Ishikawa (cell line): ENCODE data around the gene GRIK1.

Source experiments
- CEBPB ChIP-seq: IDR thresholded peaks from 2 replicates; pipeline ENCODE4 v1.6.1; 2012
- CREB1 ChIP-seq: IDR thresholded peaks from 2 replicates; pipeline ENCODE4 v1.6.1; 2012; ENCODE audit warnings: low read depth
- EP300 ChIP-seq: IDR thresholded peaks from 2 replicates; pipeline ENCODE4 v1.6.1; 2012; ENCODE audit warnings: borderline replicate concordance
- FOXM1 ChIP-seq: IDR thresholded peaks from 2 replicates; pipeline ENCODE4 v1.6.1; 2012; ENCODE audit warnings: low read depth, borderline replicate concordance
- TAF1 ChIP-seq: IDR thresholded peaks from 2 replicates; pipeline ENCODE4 v1.6.1; 2012; ENCODE audit warnings: low read depth, mild to moderate bottlenecking
- TCF12 ChIP-seq: IDR thresholded peaks from 2 replicates; pipeline ENCODE4 v1.6.1; 2012; ENCODE audit warnings: low read depth
- YY1 ChIP-seq: IDR thresholded peaks from 2 replicates; pipeline ENCODE4 v1.6.1; 2012; ENCODE audit warnings: low read depth
- TF ChIP-seq, protein P1 (sequence below): IDR thresholded peaks from 2 replicates; pipeline ENCODE4 v1.6.1; 2012
- TF ChIP-seq, protein P2 (sequence below): IDR thresholded peaks from 2 replicates; pipeline ENCODE4 v1.6.1; 2012; ENCODE audit warnings: low read depth, mild to moderate bottlenecking

DNA sequence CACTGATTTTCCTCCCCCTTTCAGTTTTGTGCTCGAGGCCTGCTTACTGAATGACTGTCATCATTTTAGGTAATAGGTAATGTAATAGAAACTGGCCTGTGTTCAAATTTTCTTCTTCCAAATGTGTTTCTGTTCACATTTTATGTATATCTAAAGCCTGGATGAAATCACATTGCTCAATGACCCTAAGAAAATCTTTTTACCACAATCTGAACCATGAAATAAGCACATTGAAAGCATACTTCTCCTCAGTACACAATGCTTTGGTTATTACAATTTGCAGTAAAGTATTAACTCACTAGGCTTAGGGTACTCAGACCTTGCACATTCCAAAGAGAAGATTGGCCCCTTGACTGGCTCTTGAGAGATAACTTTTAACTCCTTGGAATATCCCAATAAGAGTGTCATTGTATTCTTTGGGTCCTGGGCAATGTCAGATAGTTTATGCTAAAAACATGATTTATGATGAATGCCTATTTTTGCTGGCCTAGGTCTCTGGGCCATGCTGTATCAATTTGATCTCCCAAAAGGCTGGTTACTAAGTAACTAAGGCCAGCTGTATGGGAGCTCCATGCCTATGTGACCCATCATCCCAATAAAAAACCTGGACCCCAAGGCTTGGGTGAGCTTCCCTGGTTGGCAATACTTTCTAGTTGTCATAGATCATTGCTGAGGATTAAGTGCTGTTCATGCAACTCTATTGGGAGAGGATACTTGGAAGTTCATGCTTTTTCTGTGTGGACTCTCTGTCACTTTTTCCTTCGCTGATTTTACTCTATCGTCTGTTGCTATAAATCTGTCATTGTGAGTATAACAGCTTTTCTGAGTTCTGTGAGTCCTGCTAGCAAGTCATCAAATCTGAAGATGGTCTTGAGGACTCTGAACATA lies 293.9 kb downstream of the GRIK1 start:
- TF ChIP-seq, protein P1, sequence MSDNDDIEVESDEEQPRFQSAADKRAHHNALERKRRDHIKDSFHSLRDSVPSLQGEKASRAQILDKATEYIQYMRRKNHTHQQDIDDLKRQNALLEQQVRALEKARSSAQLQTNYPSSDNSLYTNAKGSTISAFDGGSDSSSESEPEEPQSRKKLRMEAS = no peak
- TF ChIP-seq EP300 (no peak), CREB1 (no peak), YY1 (no peak), FOXM1 (no peak), CEBPB (no peak), TAF1 (no peak), TCF12 (no peak)
- TF ChIP-seq, protein P2, sequence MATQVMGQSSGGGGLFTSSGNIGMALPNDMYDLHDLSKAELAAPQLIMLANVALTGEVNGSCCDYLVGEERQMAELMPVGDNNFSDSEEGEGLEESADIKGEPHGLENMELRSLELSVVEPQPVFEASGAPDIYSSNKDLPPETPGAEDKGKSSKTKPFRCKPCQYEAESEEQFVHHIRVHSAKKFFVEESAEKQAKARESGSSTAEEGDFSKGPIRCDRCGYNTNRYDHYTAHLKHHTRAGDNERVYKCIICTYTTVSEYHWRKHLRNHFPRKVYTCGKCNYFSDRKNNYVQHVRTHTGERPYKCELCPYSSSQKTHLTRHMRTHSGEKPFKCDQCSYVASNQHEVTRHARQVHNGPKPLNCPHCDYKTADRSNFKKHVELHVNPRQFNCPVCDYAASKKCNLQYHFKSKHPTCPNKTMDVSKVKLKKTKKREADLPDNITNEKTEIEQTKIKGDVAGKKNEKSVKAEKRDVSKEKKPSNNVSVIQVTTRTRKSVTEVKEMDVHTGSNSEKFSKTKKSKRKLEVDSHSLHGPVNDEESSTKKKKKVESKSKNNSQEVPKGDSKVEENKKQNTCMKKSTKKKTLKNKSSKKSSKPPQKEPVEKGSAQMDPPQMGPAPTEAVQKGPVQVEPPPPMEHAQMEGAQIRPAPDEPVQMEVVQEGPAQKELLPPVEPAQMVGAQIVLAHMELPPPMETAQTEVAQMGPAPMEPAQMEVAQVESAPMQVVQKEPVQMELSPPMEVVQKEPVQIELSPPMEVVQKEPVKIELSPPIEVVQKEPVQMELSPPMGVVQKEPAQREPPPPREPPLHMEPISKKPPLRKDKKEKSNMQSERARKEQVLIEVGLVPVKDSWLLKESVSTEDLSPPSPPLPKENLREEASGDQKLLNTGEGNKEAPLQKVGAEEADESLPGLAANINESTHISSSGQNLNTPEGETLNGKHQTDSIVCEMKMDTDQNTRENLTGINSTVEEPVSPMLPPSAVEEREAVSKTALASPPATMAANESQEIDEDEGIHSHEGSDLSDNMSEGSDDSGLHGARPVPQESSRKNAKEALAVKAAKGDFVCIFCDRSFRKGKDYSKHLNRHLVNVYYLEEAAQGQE = no peak
